Neural crest cell (in vitro differentiated cells): ENCODE measurements around the gene TBC1D30. TPM values are rescaled to one million over a fixed set of nuclear protein-coding genes. Genes with fewer than 3 reads are reported as not detected.

Experiments used
- DNase-seq: peaks from one replicate; pipeline ENCODE4 v3.0.0; 2021; ENCODE audit warnings: low read depth, mixed read lengths, low spot score
- H3K27ac Mint-ChIP-seq: one replicate; pipeline ENCODE4 v1.8.0; 2021; ENCODE audit warnings: mild to moderate bottlenecking, mixed read lengths; ENCODE audit not compliant: unreplicated experiment
- H3K27me3 Mint-ChIP-seq: 2 replicates; pipeline ENCODE4 v1.8.0; 2021; ENCODE audit warnings: low read depth, mild to moderate bottlenecking, mixed read lengths
- H3K36me3 Mint-ChIP-seq: 2 replicates; pipeline ENCODE4 v1.8.0; 2021; ENCODE audit warnings: low read depth, mild to moderate bottlenecking, mixed read lengths
- H3K4me1 Mint-ChIP-seq: 2 replicates; pipeline ENCODE4 v1.8.0; 2021; ENCODE audit warnings: mixed read lengths
- H3K4me3 Mint-ChIP-seq: one replicate; pipeline ENCODE4 v1.8.0; 2021; ENCODE audit warnings: mild to moderate bottlenecking, mixed read lengths
- H3K9me3 Mint-ChIP-seq: 2 replicates; pipeline ENCODE4 v1.8.0; 2021; ENCODE audit warnings: mixed read lengths
- CTCF ChIP-seq: fragments of 200-600 bp; sonication (generic); conservative IDR thresholded peaks from 2 replicates; pipeline ENCODE4 v1.5.0; 2021; ENCODE audit warnings: antibody characterized with exemption, mild to moderate bottlenecking
- total RNA-seq: library from RNA; stranded (reverse); gene quantifications from 2 replicates; pipeline ENCODE4 v1.2.1, GENCODE V29; 2021

Gene TBC1D30
- total RNA-seq, 1 donor from 2014 or later = 2.6 TPM

- H3K27me3 Mint-ChIP-seq = peaks cover 5% of the 10 kb centered on the region
- peaks cover 14% of the 10 kb centered on the region for H3K4me1 Mint-ChIP-seq
- no peaks in the 10 kb centered on the region for H3K36me3 Mint-ChIP-seq
- DNase-seq = no peak
- no peak overlapping the region for H3K4me3 Mint-ChIP-seq
- no peak for TF ChIP-seq CTCF
- no peaks in the 10 kb centered on the region for H3K9me3 Mint-ChIP-seq
- H3K27ac Mint-ChIP-seq = no peak overlapping the region
Observed at GRCh38 chr12:64792128-64792527, 32.3 kb upstream of the TBC1D30 start.

DNA sequence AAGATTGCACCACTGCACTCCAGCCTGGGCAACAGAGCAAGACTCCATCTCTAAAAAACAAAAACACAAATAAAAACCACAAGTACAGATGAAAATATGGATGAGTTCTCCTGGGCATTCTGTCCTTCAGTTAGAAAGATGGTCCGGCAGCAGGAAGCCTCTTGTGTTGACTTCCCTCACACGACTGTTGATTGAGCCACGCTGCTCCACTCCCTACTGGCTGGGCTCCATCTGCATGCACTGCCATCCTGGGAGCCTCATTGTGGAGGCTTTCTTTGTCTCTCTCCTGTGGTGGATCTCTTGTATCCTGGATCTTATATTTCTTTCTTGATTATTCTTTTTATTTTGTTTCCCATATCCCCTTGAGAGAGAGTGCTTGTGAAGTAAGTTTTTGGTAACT lies 30.8 kb upstream of the TBC1D30 start:
- peaks cover 8% of the 10 kb centered on the region for H3K27me3 Mint-ChIP-seq
- peaks cover 5% of the 10 kb centered on the region for H3K4me1 Mint-ChIP-seq
- TF ChIP-seq CTCF = no peak
- no peaks in the 10 kb centered on the region for H3K9me3 Mint-ChIP-seq
- no peaks in the 10 kb centered on the region for H3K36me3 Mint-ChIP-seq
- H3K4me3 Mint-ChIP-seq = no peak overlapping the region
- DNase-seq = no peak
- no peak overlapping the region for H3K27ac Mint-ChIP-seq

- TF ChIP-seq CTCF = no peak
Observed at GRCh38 chr12:64794305-64794704, 30.1 kb upstream of the TBC1D30 start.

DNA sequence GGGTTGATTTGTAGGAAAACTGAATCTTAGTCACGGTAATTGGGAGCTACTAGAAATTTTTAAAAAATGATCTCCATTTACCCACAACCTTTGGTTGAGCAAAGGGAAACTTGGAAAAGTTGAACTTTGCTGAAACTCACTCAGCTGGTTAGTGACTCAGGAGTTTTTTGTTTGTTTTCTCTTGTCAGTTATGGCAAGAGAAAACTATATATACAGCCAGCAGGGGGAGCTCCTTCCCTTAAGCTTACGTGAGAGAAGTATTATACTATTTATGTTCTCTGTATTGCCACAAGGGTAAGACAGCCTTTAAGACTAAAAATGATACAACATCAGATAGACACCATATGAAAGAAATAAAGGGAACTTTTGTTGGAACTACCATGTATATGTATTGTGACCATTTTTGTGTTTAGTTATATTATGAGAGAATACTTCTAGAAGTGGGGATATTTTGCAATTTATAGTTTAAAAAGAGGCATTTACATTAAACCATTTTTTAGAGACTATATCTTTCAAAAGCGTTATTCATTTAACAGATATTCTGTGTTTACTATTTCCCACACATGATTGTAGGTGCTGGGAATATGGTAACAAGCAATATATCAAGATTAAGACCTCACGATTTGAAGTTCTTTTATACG lies 28.1 kb upstream of the TBC1D30 start:
- H3K36me3 Mint-ChIP-seq = no peaks in the 10 kb centered on the region
- H3K4me3 Mint-ChIP-seq = no peak overlapping the region
- peaks cover 4% of the 10 kb centered on the region for H3K4me1 Mint-ChIP-seq
- no peaks in the 10 kb centered on the region for H3K9me3 Mint-ChIP-seq
- peak; percentile 68 for DNase-seq
- no peak overlapping the region for H3K27ac Mint-ChIP-seq
- peak; percentile 96 for TF ChIP-seq CTCF
- H3K27me3 Mint-ChIP-seq = peaks cover 26% of the 10 kb centered on the region

More at GRCh38 chr12:64794305-64794704, 30.1 kb upstream of the TBC1D30 start:
- no peak overlapping the region for H3K27ac Mint-ChIP-seq
- no peak overlapping the region for H3K4me3 Mint-ChIP-seq
- peaks cover 4% of the 10 kb centered on the region for H3K4me1 Mint-ChIP-seq
- no peak for DNase-seq
- no peaks in the 10 kb centered on the region for H3K36me3 Mint-ChIP-seq
- H3K9me3 Mint-ChIP-seq = no peaks in the 10 kb centered on the region
- H3K27me3 Mint-ChIP-seq = peaks cover 9% of the 10 kb centered on the region

DNA sequence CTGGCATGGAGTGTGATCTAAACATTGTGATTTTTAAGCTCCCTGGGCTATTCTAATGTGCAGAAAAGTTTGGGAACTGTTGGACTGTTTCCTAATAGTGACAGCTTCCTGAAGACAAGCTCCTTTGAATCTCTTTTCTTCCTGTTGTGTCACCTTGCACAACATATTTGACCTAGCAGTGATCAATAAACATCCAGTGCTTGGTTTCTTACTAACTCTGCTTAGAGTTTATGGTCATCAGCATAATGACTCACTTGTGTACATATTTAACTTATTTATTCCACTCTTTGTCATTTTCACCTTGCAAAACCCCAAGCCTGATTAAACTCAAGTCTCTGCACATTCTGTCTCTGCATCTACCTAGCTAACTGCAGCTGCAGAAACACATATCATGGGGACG lies 27.3 kb upstream of the TBC1D30 start:
- Mint-ChIP-seq H3K4me1 (peaks cover 4% of the 10 kb centered on the region), H3K36me3 (no peaks in the 10 kb centered on the region), H3K27ac (no peak overlapping the region), H3K9me3 (no peaks in the 10 kb centered on the region), H3K4me3 (no peak overlapping the region), H3K27me3 (peaks cover 31% of the 10 kb centered on the region)
- no peak for DNase-seq
- TF ChIP-seq CTCF = no peak
